Measurements from ENCODE around the gene KYNU.
"Not testable (repeated sequence)": the region's sequence is repeated elsewhere in the genome, so short reads cannot be mapped to it uniquely, and the experiment has no call there.

KYNU gene

GRCh38 chr2:142872882-142873724 lies 4.4 kb upstream of the KYNU start:
- no peak for DNase-seq

DNA sequence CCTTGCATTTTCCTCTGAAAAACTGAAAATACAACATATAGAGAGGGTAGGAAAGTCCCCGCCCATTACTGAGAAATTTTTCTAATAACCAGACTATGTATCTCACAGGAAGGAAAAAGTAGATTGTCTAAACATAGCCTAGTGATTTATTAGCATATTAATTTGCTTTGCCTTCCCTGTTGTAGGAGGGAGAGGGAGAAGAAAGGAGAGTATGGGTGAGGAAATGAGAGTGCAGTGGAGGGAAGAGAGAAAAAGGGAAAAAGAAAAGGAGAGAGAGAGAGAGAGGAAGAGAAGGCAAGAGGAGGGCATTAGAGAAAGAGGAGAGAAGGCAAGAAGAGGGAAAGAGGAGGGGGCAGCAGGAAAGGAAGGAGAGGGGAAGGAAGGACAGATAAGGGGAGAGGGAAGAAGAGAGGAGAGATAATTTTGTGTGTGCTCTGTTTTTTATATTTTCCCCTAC lies 3.6 kb upstream of the KYNU start:
- DNase-seq: no peak

- DNase-seq: no peak
These were observed 3.1 kb upstream of the KYNU start for GRCh38 chr2:142874293-142874814.

DNA sequence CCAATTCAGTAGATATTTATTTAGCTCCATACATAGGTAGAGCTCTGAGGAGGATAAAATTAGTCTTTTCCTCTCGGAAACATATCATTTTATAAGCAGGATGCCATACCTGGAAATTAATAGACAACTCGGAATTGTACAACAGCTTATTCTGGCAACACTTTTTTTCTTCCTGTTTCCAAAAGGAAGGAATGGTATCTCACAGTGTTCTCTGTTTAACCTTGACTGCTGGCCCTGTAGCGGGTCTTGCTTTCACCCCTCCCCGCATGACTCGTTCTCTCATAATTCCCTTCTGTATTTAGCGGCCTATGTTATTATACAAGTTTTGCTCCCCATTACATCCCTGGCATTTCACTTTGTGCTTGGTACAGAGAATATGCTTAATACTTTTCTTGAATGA lies 2.5 kb upstream of the KYNU start:
- no peak for DNase-seq

GRCh38 chr2:142875652-142876051 lies 1.8 kb upstream of the KYNU start:
- no peak for DNase-seq

- DNase-seq: no peak
These were observed 1.0 kb upstream of the KYNU start for GRCh38 chr2:142876423-142876822.

DNA sequence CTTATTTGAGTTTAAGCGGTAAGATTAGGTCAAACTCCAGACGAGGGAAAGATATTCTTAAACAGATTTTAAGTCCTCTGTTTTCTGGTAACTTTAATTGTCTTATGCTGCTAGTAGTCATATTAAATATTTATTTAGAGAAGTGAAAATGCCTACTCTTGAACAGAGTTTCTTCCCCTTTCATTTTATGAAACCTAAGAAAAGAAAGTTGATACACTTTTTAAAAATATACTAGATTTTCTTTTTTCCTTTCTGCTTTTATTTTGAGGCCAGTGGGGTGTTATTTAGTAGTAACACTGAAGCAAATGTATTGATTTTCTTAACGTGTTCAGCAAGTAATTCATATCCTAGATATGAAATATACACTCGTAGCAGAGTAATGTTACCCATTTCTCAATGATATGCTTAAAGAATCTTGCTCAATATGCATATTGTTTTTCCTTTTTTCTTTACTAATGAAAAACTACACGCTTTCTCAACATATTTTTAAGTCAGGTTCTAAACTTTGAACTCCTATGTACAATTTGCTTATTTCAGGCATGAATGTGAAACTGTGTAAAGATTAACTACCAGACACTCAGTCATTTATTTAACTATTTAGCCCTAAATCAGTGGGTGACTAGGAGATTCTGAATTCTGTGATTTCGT lies 691 bp downstream of the KYNU start:
- no peak for DNase-seq

- no peak for DNase-seq
These were observed 1.7 kb downstream of the KYNU start for GRCh38 chr2:142879151-142879550.

- DNase-seq: no peak
These were observed 2.8 kb downstream of the KYNU start for GRCh38 chr2:142880279-142880678.

GRCh38 chr2:142881619-142882018 lies 4.2 kb downstream of the KYNU start:
- DNase-seq: no peak

- not testable (repeated sequence) for DNase-seq
These were observed 5.0 kb downstream of the KYNU start for GRCh38 chr2:142882500-142882899.

DNA sequence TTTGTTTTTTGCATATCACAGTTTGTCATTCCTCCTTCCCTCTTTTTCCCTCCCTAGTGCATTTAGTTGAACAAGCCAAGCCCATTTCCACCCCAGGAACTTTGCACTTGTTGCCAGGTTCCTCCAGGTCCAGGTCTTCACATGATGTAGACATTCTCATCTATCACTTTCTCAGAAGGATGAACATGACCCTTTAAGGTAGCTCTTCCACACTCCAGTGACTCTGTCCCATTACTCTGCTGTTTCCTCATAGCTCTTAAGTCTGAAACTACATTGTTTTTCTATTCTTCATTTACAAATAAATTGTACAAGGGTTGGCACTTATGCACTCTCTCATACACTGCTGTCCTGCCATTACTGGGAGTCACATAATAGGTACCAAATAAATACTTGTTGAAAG lies 6.1 kb downstream of the KYNU start:
- no peak for DNase-seq

DNA sequence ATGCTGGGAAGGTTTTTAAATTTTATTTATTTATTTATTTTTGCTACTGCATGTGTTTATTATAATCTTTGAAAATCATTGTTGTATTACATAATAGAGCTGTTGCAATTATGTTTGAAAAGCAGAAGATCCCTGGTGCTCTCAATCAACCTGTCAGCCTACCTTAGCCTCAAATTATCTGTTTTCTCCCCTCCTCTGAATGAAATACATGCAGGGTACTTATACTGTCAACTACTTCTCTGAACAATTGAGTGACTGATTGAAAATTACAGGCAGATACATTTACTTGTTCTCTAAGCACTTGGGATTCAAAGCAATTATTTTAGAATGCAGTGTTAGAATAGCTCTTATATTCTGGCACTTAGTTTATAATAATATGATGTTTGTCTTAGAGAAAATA lies 8.1 kb downstream of the KYNU start:
- DNase-seq: no peak

GRCh38 chr2:142892715-142893114 lies 15.3 kb downstream of the KYNU start:
- no peak for DNase-seq

DNA sequence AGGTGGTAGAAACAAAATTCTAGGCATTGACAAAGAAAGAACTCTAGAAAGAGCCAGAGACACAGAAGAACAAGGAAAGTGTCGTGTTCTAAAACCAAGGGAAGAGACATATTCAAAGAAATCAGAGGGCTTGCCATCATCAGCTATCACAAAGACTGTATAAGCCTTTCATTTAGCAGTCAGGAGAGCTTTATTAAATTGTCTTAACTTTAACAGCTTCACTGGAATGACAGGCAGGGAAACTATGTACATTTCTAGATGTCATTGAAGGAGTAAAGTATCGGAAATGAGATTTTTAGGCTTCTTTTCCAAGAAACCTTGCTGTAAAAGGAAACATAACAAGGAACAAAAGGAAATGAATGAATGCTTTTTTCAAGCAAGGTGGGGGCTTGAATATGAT lies 15.8 kb downstream of the KYNU start:
- DNase-seq: no peak

DNA sequence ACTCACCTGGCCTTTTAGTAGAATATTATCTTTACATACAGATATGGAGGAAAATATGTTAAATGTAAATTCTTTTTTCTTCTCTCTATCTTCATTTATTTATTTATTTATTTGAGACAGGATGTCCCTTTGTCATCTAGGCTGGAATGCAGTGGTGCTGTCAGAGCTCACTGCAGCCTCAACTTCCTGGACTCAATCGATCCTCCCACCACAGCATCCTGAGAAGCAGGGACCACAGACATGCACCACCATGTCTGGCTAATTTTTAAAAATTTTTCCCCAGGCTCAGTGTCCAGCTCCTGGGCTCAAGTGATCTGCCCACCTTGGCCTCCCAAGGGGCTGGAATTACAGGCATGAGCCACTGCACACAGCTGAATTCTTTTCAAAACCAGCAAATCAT lies 20.3 kb downstream of the KYNU start:
- no peak for DNase-seq

DNA sequence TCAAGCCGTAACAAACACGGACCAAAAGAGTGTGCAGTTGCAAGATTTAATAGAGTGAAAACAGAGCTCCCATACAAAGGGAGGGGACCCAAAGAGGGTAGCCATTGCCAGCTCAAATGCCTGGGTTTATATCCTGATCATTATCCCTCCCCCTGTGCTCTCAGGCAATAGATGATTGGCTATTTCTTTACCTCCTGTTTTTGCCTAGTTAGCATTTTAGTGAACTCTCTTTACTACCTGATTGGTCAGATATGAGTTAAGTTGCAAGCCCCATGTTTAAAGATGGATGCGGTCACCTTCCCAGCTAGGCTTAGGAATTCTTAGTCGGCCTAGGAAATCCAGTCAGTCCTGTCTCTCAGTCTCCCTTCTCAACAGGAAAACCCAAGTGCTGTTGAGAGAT lies 22.9 kb downstream of the KYNU start:
- not testable (repeated sequence) for DNase-seq

DNA sequence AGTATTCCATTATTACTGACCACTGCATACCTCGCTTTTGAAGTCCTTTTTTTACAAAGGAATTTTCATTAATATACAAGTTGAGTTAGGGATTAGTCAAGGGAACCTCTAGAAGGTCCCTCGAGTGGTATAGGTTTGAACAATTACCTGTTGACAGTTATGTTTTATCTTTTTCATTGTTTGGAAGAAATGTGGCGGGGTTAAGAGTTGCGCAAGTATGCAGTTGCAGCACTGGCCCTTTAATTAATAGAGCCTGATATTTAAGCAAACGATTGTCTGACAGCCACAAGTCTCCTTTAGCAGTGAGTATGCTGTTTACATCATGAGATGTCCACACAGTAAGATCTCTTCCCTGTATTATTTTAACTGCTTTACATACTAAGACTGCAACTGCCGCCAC lies 24.3 kb downstream of the KYNU start:
- DNase-seq: no peak

DNA sequence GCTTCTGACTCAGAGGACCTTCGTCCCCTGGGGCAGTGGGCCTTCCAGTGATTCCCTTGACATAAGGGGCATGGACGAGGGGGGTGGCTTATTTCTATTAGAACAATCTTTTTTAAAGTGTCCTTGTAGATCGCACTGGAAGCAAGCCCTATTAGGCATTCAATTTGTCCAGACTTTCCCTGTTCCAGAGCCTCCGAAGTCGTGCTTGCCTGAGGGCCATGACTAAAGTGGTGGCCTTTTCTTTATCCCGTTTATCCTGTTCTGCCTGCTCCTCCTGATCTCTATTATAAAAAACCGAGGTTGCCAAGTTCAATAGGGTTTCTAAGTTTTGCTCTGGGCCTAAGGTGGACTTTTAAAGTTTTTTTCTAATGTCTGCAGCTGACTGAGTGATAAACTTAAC lies 26.3 kb downstream of the KYNU start:
- not testable (repeated sequence) for DNase-seq

GRCh38 chr2:142907653-142908052 lies 30.2 kb downstream of the KYNU start:
- DNase-seq: no peak

GRCh38 chr2:142914507-142915313 lies 37.2 kb downstream of the KYNU start:
- DNase-seq: no peak

GRCh38 chr2:142915502-142915901 lies 38.0 kb downstream of the KYNU start:
- DNase-seq: no peak

GRCh38 chr2:142918624-142919023 lies 41.2 kb downstream of the KYNU start:
- no peak for DNase-seq
